Measurements from ENCODE around the gene GARIN5B. TPM values are rescaled to one million over a fixed set of nuclear protein-coding genes. Genes with fewer than 3 reads are reported as not detected.

The GARIN5B gene
- total RNA-seq, 1 donor from 2014 or later: not detected

DNA sequence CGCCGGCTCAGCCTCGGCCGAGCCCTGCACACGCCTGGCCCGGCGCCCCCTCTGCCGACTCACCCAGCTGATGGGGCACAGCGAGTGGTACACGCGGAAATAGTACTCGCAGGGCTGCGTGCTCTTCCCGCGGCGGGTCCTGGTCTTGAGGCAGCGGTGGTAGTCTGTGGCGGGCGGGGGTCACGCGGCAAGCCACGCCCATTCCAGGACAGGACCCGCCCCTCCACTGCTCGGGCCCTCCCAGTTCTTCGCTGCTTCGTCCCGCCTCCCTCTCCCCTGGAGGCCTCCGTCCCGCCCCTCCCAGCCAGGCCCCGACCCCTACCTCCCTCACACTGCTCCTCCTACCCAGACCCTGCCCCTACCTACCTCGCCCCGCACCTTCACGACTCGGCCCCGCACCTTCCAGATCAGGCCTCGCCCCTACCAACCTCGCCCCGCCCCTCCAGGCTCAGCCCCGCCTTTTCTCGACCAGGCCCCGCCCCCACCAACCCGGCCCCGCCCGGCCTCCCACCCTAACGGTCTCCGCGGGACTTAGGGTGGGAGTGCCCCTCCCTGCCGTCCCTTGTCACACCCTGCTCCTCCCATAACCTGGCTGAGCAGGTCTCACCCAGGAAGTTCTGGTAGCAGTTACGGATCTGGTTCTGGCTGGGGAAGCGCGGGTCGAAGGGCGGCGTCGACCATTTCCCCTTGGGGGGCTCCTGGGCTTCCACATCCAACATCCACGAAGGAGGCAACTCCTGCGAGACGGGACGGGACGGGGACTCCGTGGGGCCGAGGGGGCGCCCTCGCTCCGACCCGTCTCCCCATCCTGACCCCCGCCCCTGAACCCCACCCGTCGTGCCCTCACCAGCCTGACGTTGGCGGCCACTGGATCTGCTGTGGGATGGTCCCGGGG is 9.0 kb downstream of the GARIN5B start:
- ATAC-seq (peak; percentile 89), DNase-seq (ENCODE audit: low spot score) (peak; percentile 78)
- intact Hi-C loops (cut with DNase I): no loop called here

DNA sequence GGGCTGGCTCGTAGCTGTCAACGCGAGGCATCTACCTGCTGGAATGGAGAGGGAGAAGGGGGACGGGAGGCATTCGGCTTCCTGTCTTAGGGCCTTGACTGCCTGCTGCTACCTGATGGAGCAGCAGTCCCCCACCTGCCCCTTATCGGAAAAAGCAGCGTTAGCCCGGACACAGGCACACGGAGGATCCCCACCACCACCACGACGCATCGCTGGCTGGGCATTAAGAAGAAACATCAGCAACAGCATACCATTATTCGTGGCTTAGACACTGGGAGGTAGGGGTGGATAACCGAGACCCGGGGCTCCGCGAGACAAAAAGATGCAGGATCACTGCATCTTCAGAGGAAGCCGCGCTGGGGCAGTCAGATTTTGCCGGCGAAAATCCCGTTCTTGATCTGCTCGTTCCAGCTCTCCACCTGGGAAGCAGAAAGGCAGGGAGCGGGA is 9.7 kb downstream of the GARIN5B start:
- ATAC-seq: no peak
- DNase-seq (ENCODE audit: low spot score): no peak
- intact Hi-C loops (cut with DNase I): no loop called here

DNA sequence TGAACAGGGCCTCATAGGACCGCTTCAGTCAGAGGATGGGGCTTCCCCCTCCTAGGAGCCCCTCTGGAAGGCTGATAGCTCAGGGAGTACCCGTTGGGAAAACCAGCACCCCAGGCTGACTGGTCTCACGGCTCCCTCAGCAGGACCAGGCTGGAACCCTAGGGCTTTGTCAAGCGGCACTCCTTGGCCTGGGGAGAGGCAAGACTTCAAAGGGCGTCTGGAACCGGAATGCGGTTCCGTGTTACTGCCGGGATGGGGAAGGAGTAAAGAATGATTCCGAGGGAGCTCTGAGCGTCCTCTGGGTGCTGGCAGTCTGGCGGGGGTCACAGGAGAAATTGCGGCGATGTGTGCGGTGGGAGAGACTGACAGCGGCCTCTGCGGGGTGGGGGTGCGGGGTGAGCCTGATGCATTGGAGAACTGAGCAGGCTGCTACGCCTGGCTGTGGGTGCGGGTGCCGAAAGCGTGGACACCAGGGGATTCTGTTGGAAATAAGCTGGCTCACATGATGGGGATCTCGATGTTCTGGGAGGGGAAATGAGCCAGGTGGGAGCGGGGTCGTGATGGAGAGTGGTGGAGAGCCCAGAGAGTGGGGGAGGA is 10.4 kb downstream of the GARIN5B start:
- ATAC-seq (no peak), DNase-seq (ENCODE audit: low spot score) (no peak)
- intact Hi-C loops (cut with DNase I): no loop called here

DNA sequence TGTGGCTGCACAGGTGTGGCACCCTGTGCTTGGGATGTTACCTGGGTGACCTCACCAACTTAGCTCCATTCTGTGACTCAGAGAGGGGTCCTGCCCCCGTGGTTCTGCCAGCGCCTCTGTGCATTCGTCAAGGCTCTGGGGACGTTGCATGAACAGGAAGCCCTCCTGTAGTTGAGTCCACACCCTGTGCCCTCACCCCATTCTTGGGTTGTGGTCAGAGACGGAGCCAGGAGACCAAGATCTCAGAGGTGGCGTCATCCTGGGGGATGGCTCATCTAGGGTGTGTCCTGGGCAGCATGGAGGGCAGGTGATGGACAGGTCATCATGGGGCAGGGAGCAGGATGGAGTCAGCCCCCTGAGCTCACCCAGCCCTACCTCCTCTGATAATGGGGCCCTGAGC is 11.0 kb downstream of the GARIN5B start:
- ATAC-seq: no peak
- no peak for DNase-seq (ENCODE audit: low spot score)
- intact Hi-C loops (cut with DNase I): no loop called here

DNA sequence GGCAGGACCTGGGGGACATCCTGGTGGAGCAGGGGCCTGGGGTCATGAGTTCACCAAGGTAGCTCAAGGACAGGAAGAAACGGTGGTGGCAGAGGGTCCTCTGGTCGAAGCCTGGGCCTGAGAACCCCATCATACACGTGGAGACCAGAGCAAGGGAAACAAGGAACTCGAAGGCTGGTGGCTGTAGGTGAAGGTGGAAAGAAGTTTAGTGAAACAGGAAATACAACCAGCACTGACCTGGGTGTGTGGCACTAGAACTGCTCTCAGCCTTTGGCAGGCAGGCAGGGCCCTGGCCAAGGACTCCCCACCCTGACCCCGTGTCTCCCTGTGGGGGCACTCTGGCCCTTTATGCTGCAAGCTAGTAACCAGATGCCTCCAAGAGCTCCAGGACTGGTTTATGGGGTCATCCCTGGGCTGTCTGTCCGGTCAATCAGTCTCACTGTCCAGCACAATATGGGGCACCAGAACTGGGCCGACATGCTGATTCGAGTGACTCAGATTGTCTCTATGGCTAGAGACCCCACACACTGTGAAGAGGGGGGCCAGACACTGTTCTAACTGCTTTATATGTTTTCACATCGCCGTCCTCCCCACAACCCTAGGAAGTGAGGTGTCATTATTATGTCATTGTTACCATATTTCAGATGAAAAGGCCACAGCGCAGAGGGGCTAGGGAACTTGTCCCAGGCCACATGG is 12.3 kb downstream of the GARIN5B start:
- no peak for ATAC-seq
- intact Hi-C loops (cut with DNase I): no loop called here
- DNase-seq (ENCODE audit: low spot score): no peak

DNA sequence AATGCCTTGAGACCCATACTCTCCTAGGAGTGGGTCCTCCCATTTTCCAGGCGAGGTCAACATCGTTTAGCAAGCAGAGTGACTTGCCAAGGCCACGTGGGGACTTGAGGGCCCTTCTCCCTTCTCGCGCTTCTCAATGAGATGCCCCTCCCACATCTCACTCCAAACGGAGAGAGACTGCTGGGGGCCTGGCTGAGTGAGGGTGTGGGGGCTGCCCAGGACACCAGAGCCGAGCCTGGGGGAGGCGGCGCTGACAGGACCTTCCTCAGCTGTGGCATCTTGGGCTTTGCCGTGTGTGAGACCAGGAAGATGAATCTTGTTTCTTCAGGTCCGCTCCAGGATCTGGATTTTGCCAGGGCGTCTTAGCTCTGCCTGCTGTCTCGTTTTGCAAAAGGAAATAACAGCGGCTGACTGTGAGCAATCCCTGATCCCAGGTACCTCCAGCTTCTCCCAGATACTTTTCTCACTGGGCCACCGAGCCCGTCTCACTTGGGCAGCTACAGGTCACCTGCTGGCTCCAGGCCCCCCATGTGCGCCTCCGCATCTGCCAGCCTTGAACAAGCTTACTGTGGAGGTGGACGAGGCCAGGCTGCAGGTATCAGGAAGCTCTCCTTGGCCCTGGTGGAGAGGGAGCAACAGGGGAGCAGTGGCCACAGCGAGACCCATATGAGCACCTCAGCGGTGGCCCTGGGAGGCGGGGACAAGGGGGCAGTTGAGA is 14.6 kb downstream of the GARIN5B start:
- no peak for ATAC-seq

DNA sequence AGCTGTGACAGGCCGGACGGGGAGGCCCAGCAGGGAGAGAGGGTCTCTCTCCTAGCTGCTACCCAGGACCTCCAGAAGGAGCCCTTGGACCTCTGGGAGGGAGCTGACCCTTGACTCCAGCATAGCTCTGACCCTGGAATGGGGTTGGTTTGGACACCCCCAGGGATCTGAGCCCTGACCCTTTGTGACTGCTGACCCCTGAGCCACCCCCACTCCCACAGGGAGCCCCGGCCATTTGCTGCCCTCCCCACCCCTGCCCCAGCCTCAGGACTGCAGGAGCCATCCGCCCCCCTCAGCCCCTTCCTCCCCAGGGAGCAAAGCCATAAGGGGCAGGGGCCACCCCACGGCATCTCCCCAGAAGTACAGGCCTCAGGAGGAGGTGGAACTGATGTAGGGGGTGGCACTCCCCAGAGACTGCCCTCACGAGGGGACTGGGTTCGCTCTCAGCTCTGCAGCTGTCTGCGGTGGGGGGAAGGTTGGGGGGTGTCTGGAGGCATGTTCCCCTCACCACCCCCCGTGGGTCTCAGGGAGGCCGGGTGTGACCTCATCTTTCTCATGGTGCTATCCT is 15.5 kb downstream of the GARIN5B start:
- no peak for DNase-seq (ENCODE audit: low spot score)
- ATAC-seq: no peak
- intact Hi-C loops (cut with DNase I): no loop called here

More for the DNA sequence above, 14.6 kb downstream of the GARIN5B start:
- no peak for DNase-seq (ENCODE audit: low spot score)
- intact Hi-C loops (cut with DNase I): no loop called here

DNA sequence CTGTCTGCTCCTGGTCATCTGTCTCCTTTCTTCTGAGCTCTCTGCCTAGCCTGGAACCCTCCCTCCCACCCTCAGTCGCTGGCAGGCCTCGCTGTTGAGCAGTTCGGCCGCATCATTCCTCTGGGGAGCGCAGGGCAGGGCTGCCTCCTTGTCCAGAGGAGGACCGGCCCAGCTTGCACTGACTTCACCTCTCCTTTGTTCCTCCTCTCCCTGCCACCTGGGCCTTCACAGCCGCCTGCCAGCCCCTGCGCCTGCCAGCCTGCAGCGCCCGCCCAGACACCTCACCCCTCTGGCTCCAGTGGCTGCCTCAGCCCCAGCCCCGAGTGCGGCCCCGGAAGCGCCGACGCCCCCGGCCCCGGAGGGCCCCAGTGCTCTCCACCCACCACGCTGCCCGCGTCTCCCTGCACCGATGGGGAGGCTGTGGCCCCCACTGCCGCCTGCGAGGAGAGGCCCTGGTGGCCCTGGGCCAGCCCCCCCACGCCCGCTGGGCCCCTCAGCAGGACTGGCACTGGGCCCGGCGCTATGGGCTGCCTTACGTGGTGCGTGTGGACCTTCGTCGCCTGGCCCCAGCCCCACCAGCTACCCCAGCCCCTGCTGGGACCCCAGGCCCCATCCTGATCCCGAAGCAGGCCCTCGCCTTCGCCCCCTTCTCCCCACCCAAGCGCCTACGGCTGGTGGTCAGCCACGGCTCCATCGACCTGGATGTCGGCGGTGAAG is 16.2 kb downstream of the GARIN5B start:
- intact Hi-C loops (cut with DNase I): no loop called here
- DNase-seq (ENCODE audit: low spot score): no peak
- peak; percentile 23 for ATAC-seq

DNA sequence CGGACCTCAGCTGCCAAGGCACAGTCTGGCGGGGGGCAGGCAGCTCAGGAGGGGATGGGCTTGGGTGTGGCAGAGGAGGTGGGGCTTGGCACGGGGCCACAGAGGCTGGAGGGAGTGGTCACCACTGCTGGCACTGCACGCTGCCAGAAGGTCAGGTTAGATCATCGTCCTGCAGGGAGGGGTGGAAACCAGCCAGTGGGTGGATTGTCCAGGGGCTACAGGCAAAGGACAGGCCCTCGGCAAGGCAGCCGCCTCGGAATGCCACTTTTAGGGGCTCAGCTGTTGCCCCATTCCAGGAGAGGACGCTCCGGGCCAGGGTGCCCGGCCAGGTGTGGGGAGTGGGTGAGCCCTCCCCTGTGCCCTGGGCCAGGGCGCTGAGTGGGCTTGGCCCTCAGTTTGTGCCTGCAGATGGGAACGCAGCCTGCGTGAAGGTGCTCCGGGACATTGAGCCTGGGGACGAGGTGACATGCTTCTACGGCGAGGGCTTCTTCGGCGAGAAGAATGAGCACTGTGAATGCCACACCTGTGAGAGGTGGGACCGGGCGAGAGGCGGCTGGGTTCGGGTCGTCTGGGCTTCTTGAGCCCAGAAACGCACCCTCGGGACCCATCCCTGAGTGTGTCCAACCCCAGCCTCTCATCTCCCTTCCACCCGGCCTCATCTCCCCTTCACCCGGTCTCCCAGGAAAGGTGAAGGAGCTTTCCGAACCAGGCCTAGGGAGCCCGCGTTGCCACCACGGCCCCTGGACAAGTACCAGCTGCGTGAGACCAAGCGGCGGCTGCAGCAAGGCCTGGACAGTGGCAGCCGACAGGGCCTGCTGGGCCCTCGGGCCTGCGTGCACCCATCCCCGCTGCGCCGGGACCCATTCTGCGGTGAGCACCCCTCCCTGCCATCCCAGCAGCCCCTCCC is 17.0 kb downstream of the GARIN5B start:
- intact Hi-C loops (cut with DNase I): no loop called here
- ATAC-seq: peak; percentile 55
- DNase-seq (ENCODE audit: low spot score): peak; percentile 81

DNA sequence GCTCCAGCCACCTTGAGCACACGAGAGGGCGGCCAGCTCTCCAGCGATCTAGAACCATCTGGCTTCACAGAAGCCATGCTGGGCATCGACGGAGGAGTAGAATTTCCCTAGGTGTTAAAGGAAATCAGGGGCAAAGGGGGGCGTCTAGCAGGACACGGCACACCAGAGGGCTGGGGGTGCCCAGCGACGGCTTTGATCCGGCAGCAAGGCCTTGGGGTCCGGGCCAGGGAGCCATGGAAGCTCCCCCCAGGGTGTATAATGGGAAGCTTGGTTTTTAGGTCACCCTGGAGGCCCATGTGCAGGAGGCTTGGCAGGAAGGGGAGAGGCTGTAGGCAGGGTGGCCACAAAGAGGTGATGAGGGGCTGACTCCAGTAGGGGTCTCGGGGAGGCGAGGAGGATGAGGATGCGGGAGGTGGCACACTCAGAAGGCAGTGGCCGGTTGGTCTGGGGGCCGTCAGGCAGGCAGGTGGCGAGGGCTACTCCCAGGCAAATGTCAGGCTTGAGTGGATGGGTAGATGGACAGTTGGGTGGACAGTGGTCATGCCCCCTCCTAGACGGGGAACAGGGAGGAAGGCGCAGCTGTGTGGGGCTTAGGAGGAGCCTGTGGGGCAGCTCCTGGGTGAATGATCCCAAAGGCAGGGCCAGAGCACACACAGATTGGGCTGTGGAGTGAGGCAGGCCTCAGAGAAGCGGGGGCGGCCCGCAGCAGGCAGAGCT is 17.8 kb downstream of the GARIN5B start:
- no peak for ATAC-seq
- intact Hi-C loops (cut with DNase I): no loop called here
- DNase-seq (ENCODE audit: low spot score): no peak

DNA sequence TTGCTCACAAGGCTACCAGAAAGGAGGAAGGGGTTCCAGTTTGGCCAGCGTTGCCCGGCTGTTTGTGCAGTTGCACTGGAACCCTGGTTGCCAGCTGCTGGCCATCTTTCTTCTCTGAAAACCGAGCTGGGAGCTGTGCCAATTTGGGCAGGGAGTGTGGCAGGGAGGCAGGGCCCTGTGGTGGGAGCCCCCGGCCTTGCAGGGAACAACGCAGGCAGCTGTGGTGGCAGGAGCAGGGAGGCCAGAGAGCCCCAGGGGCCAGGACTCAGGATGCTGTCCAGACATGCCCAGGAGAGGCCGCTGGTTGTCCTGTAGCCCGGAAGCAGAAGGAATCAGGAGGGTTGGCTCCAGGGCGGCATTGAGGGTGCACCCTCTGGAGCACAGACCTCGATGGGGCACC is 18.6 kb downstream of the GARIN5B start:
- intact Hi-C loops (cut with DNase I): no loop called here
- DNase-seq (ENCODE audit: low spot score) (no peak), ATAC-seq (no peak)

DNA sequence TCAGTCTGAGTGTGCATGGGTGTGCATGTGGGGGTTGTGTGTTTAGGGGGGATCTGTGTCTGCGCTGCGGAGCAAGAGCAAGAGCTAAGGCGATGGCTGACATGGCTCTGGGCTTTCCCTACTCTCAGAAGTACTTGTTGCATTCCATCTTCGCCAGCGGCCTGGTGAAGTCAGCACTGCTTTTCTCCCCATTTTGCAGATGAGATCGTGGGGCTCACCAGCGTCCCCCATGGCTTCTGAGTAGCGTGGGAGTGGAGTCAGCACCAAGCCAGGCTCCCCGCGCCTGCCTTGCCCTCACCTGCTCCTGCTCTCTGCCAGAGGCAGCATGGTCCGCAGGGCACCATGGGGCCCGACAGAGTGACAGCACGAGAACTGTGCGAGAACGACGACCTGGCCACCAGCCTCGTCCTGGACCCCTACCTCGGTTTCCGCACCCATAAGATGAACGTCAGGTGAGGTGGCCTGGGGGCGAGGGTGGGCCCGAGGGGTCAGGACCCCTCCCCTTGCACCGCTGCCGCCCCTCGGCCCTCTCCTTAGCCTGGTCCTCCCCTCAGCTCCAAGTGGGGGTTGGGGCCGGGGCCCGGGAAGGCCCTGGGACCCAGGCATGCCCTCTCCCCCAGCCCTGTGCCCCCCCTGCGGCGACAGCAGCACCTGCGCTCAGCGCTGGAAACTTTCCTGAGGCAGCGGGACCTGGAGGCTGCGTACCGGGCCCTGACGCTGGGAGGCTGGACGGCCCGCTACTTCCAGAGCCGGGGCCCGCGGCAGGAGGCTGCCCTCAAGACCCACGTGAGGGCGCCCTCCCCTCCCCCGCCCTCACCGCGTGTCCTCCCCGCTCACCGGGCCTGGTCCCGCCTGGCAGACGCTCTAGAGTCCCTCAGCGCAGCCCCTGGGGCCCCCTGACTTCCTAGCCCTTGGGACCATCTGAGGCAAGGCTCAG is 21.2 kb downstream of the GARIN5B start:
- intact Hi-C loops (cut with DNase I): no loop called here
- DNase-seq (ENCODE audit: low spot score) (no peak), ATAC-seq (no peak)

DNA sequence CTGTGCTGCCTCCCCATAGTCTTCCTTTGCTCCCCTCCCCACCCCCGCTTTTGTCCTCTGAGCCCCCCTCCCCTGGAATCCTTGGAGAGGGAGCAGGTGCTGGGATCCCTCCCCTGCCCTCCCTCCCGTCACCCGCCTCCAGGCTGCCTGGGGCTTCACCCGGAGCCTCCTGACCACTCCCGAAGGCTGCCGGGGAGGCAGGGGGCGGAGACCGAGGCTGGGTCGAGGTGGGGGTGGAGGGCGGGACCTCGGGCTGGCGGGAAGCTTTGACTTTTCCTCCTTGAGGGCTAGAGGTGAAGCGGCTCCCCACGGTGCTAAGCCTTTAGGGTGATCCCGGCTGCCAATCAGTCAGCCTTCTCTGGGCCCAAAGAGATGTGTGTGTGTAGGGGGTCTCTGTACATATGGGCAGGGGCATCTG is 21.9 kb downstream of the GARIN5B start:
- no peak for ATAC-seq
- peak; percentile 84 for DNase-seq (ENCODE audit: low spot score)
- intact Hi-C loops (cut with DNase I): no loop called here

DNA sequence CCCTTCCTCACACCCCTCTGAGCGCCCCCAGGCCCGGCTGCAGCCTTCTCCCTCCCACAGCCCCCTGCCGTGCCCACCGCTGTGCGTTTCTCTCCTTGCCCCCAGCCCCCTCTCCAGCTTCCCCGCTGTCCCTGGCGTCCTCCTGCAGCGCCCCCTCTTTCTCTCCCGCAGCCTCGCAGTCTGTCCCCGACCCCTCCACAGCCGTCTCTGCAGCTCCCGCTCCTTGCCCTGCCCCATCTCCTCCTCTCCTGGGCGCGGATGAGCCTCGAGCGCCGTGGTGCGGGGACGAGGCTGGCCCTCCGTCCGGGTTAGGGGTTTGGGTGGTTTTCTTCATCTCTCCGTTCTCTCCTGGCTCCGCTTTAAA is 22.3 kb downstream of the GARIN5B start:
- intact Hi-C loops (cut with DNase I): no loop called here
- no peak for ATAC-seq
- no peak for DNase-seq (ENCODE audit: low spot score)

DNA sequence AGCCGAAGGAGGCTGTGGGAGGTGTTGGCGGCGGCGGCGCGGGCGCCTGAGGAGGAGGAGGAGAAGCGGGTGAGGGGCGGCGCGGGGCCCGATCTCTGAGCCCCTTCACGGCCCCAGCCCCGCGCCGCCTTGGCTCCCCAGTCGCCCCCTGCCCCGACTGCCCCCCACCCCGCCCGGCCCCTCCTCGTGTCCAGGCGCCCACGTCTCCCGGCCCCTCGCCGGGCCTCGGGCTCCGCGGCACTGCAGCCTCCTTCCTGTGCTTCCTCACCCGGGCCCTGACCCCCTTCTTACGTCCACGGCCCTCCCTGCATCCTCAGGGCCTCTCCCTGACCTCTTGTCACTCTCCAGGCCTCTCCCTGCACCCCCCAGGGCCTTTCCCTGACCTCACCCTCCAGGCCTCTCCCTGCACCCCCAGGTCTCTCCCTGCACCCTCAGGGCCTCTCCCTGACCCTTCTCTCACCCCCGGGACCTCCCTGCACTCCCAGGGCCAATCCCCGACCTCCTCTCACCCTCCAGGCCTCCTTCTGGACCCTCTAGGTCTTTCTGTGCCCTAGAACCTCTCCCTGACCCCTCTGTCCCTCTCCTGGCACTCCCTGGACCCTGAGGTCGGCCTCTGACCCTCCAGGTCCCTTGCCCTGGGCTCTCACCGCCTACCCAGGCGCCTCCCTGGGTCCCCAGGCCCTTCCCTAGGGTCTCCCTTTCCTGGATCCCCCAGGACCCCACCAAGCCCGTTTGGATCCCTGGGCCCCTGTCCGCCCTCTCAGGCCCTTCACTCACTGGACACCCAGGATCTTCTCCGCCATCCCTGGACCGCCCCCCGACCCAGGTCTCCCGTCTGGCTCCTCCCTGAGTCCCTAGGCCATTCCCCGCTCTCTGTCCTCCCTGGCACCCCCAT is 22.9 kb downstream of the GARIN5B start:
- ATAC-seq: no peak

More for the DNA sequence above, 22.9 kb downstream of the GARIN5B start:
- no peak for DNase-seq (ENCODE audit: low spot score)
- intact Hi-C loops (cut with DNase I): no loop called here

Measured in sciatic nerve (tissue), 2 donors.